A549 treated with CORT108297 at 1 μM for 4 hours (cell line): Measurements from ENCODE around the gene LMO2. TPM values are rescaled to one million over a fixed set of nuclear protein-coding genes. Genes with fewer than 3 reads are reported as not detected.

ENCODE experiments used
- total RNA-seq: library from RNA; stranded (reverse); fragments of 200-300 nt; extraction: Qiagen RNA extraction; gene quantifications from 5 replicates; pipeline ENCODE4 v1.2.3, GENCODE V29; 2022

The LMO2 gene
- 0.22 to 0.69 TPM (median 0.57 TPM) in 5 replicates for total RNA-seq

DNA sequence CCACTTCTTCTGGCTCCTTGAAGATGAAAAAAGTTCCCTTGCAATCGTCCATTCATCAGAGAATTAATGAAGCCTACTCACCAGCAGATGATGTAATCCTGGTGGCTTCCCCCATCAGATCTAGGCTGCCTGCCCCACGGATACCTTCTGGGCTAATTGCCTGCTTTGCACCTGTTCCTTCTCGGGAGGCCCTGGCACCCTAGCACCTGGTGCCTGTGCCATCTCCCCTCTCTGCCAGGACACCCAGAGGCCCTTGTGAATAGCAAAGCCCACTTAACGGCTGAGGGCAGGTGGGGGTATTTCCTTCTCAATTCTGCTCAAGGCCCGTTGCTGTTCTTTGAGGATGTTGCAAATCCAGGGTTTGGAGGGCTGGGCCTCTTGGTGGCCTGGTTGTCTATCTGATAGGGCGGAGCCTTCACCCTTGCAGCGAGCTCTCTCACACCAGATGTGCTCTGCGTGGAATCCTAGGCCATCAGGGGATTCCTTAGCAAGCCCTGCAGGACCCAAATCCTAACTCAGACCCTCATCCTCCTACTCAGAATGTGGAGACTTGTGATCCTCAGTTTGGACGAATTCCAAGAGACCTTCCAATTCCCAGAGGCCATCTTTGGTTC is at the start of gene LMO2:
LMO2 (minus strand) TSS at position 363 of the 614 bp plus-strand sequence. CDS start 22,360 bp downstream, outside the sequence.

Other genes starting within 250 kb of the LMO2 start
- gene C11orf91, start 191.2 kb downstream of the LMO2 start, total RNA-seq: 0.35 to 1.8 TPM (median 1.4 TPM) in 5 replicates
- 734 to 918 TPM (median 856 TPM) in 5 replicates for gene CD59, start 155.7 kb downstream of the LMO2 start, total RNA-seq
- gene FBXO3, start 117.6 kb downstream of the LMO2 start, total RNA-seq: 23.4 to 31.9 TPM (median 26.0 TPM) in 5 replicates
- gene CAPRIN1, start 159.7 kb upstream of the LMO2 start, total RNA-seq: 142 to 156 TPM (median 147 TPM) in 5 replicates
- gene NAT10, start 213.6 kb upstream of the LMO2 start, total RNA-seq: 49.1 to 53.7 TPM (median 51.4 TPM) in 5 replicates